ENCODE results near the gene MPDU1.
A peak's percentile ranks its signal among the peaks of the same experiment; 100 is the strongest.

DNA sequence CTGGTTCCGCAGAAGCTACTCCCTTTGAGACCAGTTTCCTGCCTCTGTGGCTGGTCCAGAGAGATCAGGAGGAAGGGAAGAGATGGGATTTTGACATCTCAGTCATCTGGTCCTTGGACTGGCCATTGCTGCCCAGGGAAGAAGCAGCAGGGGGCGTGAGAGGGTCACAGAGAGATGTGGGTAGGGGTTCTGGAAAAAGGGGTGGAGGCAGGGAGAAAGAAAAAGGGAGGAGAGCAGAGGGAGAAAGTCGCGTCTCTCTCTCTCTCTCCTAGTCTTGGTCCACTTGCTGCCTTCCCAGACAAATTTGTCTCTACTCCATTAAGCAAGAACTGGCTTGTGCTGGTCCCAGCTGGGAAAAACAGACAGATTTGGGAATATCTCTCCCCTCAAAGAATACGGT is 50.7 kb downstream of the MPDU1 start:
- TF ChIP-seq EZH2 (IDR thresholded peaks at IDR 0.05; ENCODE audit: borderline replicate concordance) (no peak), EZH2phosphoT487 (IDR thresholded peaks at IDR 0.05; ENCODE audit: low read depth, severe bottlenecking, unreplicated experiment) (no peak)
- TF ChIP-seq, protein P1, sequence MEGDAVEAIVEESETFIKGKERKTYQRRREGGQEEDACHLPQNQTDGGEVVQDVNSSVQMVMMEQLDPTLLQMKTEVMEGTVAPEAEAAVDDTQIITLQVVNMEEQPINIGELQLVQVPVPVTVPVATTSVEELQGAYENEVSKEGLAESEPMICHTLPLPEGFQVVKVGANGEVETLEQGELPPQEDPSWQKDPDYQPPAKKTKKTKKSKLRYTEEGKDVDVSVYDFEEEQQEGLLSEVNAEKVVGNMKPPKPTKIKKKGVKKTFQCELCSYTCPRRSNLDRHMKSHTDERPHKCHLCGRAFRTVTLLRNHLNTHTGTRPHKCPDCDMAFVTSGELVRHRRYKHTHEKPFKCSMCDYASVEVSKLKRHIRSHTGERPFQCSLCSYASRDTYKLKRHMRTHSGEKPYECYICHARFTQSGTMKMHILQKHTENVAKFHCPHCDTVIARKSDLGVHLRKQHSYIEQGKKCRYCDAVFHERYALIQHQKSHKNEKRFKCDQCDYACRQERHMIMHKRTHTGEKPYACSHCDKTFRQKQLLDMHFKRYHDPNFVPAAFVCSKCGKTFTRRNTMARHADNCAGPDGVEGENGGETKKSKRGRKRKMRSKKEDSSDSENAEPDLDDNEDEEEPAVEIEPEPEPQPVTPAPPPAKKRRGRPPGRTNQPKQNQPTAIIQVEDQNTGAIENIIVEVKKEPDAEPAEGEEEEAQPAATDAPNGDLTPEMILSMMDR (IDR thresholded peaks at IDR 0.05; ENCODE audit: poor library complexity) = peak; percentile 61

Data from hepatocyte (in vitro differentiated cells).